NB4 (cell line): ENCODE results near the gene TCTN1.

ENCODE experiments used
- DNase-seq: peaks from one replicate; pipeline ENCODE4 v3.0.0; 2010; ENCODE audit warnings: low read depth
- H3K4me3 ChIP-seq: one replicate; pipeline ENCODE4 v1.5.1; 2011; ENCODE audit warnings: mild to moderate bottlenecking, low read depth, low read length, moderate library complexity
- MYC ChIP-seq: IDR thresholded peaks from 2 replicates; pipeline ENCODE4 v1.6.1; 2011; ENCODE audit warnings: low read depth, low read length
- POLR2A ChIP-seq: IDR thresholded peaks from 2 replicates; pipeline ENCODE4 v1.6.1; 2011; ENCODE audit warnings: mild to moderate bottlenecking; ENCODE audit not compliant: insufficient read length; ENCODE audit errors: extremely low read depth
- TF ChIP-seq, protein P1 (sequence below): IDR thresholded peaks from one replicate; pipeline ENCODE4 v1.5.1; 2012; ENCODE audit warnings: low read depth, low read length
- TF ChIP-seq, protein P2 (sequence below): IDR thresholded peaks from 2 replicates; pipeline ENCODE4 v1.6.1; 2011; ENCODE audit warnings: low read depth, low read length

Gene TCTN1

DNA sequence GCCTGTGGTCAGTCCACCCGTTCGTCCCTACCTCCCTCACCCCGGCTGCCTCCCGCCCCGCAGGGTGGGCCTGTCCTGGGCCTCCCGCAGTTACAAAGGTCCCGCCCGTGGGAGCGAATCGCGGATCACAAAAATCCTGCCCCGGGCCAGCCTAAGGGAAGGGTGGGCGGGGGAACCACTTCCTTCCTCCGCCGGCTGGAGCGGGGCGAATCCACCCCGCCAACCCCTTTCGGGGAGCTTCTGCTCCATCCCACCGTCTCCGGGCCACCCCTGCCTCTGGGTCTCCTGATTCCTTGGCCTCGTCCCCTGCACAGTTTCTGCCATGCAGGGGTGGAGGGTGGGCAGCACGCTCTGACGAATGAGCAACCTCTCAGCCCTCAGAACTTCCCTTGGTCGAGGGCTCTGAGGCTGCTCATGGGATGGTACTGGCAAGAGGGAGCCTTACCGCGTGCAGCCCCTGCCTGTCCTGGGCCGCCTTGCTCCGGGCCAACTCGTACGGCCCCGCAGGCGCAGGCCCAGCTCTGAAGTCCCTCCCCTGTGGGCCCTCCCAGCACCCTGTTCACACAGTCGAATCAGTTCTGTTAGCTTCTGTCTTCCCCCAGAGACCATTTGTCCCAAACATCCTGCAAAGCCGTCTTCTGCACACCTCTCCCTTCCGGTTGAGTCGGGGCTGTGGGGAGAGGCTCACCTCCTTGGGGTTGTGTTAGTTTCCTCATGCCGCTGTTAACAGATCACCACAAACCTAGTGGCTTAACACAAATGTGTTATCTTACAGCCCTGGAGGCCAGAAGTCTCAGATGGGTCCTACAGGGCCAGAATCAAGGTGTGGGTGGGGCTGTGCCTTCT, 75.6 kb downstream of the TCTN1 start:
- DNase-seq, result peak; percentile 97
- H3K4me3 ChIP-seq, result peak overlapping the region; percentile 47
- TF ChIP-seq POLR2A (peak; percentile 64), MYC (peak; percentile 57)
- TF ChIP-seq, protein P1, sequence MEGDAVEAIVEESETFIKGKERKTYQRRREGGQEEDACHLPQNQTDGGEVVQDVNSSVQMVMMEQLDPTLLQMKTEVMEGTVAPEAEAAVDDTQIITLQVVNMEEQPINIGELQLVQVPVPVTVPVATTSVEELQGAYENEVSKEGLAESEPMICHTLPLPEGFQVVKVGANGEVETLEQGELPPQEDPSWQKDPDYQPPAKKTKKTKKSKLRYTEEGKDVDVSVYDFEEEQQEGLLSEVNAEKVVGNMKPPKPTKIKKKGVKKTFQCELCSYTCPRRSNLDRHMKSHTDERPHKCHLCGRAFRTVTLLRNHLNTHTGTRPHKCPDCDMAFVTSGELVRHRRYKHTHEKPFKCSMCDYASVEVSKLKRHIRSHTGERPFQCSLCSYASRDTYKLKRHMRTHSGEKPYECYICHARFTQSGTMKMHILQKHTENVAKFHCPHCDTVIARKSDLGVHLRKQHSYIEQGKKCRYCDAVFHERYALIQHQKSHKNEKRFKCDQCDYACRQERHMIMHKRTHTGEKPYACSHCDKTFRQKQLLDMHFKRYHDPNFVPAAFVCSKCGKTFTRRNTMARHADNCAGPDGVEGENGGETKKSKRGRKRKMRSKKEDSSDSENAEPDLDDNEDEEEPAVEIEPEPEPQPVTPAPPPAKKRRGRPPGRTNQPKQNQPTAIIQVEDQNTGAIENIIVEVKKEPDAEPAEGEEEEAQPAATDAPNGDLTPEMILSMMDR, result no peak
- TF ChIP-seq, protein P2, sequence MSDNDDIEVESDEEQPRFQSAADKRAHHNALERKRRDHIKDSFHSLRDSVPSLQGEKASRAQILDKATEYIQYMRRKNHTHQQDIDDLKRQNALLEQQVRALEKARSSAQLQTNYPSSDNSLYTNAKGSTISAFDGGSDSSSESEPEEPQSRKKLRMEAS, result peak; percentile 81

DNA sequence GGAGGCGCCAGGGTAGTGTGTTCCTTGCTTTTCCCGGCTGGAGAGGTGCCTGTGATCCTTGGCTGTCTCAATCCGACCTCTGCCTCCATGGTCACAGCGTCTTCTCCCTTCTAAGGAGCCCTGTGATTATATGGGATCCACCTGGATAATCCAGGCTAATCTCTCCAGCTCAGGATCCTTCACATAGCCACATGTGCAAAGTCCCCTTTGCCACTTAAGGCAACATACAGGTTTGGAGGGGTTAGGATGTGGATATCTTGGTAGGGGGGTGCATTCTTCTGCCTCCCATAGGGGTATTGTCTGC, 76.2 kb downstream of the TCTN1 start:
- no peak for TF ChIP-seq POLR2A
- TF ChIP-seq MYC, result no peak
- TF ChIP-seq, protein P2, result no peak
- TF ChIP-seq, protein P1, result no peak

DNA sequence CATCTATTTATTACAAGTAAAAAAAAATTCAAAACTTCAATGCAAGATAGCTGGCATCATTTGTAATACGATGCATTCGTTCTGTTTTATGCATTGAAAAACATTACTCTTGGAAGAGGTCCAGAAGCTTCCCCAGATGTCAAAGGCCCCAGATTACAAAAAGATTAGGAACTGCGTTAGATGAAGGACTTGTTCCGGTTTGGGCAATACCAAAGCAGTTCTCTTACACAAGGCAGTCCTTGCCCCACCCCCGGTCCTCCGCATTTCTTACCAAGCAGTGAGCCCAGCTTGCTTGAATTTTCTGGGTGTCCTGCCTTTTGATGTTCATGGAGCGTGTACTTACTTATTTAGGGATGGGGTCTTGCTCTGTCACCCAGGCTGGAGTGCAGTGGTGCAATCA, 79.8 kb downstream of the TCTN1 start:
- DNase-seq, result peak; percentile 96
- no peak for TF ChIP-seq POLR2A
- TF ChIP-seq, protein P2, result peak; percentile 62
- TF ChIP-seq MYC, result peak; percentile 68; the same call in 1 of the 2 replicates
- TF ChIP-seq, protein P1, result no peak
- peak overlapping the region; percentile 17 for H3K4me3 ChIP-seq

More for the DNA sequence above, 76.2 kb downstream of the TCTN1 start:
- no peak for DNase-seq
- peak overlapping the region; percentile 47 for H3K4me3 ChIP-seq

DNA sequence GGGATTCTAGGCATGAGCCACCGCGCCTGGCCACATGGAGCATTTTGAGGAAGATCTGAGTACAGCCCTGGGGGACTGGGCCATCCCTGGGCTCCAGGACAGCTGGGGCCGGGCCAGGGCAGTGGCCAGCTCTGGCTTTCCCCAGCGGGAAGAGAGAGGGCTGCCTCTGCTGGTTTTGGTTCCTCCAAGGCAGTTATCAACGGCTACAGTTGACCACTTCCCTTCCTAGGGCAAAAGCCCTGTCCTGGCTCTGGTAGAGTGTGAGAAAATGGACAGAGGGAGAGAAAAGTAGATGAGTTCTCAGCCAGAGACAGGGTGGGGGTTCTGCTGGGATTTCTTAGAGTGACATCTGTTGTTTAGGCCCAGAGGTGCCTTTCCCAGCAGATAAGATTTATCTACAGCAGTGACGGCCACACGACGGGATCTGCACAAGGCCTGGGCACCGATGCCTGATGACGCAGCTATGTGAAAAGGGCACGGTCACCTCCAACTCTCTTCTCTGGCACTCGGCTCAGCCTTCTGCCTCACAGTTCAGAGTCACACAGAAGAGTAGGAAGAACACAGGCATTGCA, 80.5 kb downstream of the TCTN1 start:
- TF ChIP-seq, protein P2, result no peak
- TF ChIP-seq MYC, result peak; percentile 19; the same call in 1 of the 2 replicates
- DNase-seq, result peak; percentile 82
- H3K4me3 ChIP-seq, result peak overlapping the region; percentile 17

DNA sequence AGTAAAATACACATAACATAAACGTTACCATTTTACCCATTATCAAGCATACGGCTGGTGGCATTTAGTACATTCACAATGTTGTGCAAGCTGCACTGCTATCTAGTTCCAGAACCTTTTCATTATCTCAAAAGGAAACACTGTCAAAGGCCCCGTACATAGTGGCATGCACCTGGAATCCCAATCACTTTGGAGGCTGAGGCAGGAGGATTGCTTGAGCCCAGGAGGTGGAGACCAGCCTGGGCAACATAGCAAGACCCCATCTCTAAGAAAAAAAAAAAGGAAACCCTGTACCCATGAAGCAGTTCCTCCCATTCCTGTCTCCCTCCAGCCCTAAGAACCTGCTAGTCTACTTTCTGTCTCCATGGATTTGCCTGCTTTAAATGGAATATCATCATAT, 82.4 kb downstream of the TCTN1 start:
- DNase-seq, result no peak
- no peak overlapping the region for H3K4me3 ChIP-seq
- TF ChIP-seq POLR2A (no peak), MYC (no peak)
- TF ChIP-seq, protein P2, result no peak
- TF ChIP-seq, protein P1, result no peak

DNA sequence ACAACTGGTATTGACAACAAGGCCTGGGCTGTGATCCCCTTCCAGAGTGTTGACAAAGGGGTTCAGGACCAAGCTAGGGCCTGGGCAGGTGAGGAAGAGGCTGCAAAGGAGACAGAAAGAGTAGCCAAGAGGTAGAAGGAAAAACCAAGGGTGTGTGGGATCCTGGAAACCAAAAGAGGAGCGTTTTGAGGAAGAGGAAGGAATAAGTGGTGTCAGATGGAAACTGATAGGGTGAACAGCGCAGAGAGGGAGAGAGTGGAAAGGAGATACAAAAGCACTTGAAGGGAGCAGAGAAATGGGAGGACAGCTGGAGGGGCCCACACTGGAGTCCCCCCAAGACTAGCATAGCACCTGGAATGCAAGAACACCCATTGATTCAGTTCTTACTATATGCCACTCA, 83.3 kb downstream of the TCTN1 start:
- no peak for TF ChIP-seq POLR2A
- TF ChIP-seq MYC, result no peak
- TF ChIP-seq, protein P1, result no peak
- TF ChIP-seq, protein P2, result no peak
- no peak for DNase-seq

More for the DNA sequence above, 83.3 kb downstream of the TCTN1 start:
- H3K4me3 ChIP-seq, result no peak overlapping the region
